Prostate gland (tissue), 2 donors: Measurements from ENCODE around the gene PROCR.

ENCODE experiments used
- POLR2A ChIP-seq: fragments of 450-650 bp; IDR thresholded peaks from one replicate; pipeline ENCODE4 v1.6.1; 2016; ENCODE audit warnings: antibody characterized with exemption, mild to moderate bottlenecking
- POLR2AphosphoS5 ChIP-seq: sonication (generic); formaldehyde crosslinking; IDR thresholded peaks from one replicate; pipeline ENCODE4 v1.6.1; 2017; ENCODE audit warnings: antibody characterized with exemption
- TF ChIP-seq, protein P1 (sequence below), 4 experiments: fragments of 200-600 bp in 2 of 4; fragments of 450-650 bp in 2 of 4; sonication (generic) in 2 of 4; IDR thresholded peaks; 1 replicate in 3 of 4; 2 replicates in 1 of 4; pipeline ENCODE4 v1.5.1; 2016 to 2019; ENCODE audit warnings: antibody characterized with exemption in 4 of 4, mild to moderate bottlenecking in 2 of 4, moderate library complexity in 2 of 4

DNA sequence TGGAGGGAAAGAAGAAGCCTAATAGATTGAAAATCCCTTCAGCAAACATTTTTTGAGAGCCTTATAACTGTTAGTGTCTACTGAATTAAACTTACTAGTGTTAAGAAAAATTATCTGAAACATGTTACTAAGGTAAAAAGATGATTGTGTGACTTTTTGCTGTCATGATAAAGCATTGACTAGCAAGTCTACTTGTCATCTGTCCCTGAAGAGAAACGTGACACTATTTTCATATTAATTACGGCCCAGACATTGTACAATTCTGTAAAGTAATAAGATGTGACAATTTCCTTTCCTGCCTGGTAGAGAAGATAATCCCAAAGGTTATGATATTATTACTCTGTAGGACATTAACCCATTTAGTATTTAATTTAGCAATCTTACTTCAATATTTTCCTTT is 15.9 kb upstream of the PROCR start:
- TF ChIP-seq, protein P1, sequence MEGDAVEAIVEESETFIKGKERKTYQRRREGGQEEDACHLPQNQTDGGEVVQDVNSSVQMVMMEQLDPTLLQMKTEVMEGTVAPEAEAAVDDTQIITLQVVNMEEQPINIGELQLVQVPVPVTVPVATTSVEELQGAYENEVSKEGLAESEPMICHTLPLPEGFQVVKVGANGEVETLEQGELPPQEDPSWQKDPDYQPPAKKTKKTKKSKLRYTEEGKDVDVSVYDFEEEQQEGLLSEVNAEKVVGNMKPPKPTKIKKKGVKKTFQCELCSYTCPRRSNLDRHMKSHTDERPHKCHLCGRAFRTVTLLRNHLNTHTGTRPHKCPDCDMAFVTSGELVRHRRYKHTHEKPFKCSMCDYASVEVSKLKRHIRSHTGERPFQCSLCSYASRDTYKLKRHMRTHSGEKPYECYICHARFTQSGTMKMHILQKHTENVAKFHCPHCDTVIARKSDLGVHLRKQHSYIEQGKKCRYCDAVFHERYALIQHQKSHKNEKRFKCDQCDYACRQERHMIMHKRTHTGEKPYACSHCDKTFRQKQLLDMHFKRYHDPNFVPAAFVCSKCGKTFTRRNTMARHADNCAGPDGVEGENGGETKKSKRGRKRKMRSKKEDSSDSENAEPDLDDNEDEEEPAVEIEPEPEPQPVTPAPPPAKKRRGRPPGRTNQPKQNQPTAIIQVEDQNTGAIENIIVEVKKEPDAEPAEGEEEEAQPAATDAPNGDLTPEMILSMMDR (IDR thresholded peaks at IDR 0.05): no peak
- no peak for TF ChIP-seq POLR2A
- TF ChIP-seq POLR2AphosphoS5: no peak
